A549 (cell line): ENCODE measurements around the gene PRSS8.

Experiments used
- CBX2 ChIP-seq: fragments of 200-600 bp; sonication (generic); IDR thresholded peaks from 2 replicates; pipeline ENCODE4 v1.6.1; 2016; ENCODE audit warnings: low read depth, mild to moderate bottlenecking, borderline replicate concordance
- JUN ChIP-seq, 2 experiments: fragments of >200 bp; sonication (Bioruptor Twin); formaldehyde crosslinking; IDR thresholded peaks; 2 replicates in 1 of 2; 3 replicates in 1 of 2; pipeline ENCODE4 v1.6.1; 2016 to 2017
- KDM5A ChIP-seq: fragments of 200-600 bp; sonication (generic); IDR thresholded peaks from 2 replicates; pipeline ENCODE4 v1.6.1; 2016; ENCODE audit warnings: antibody characterized with exemption, mild to moderate bottlenecking
- MAFK ChIP-seq: fragments of 450-650 bp; IDR thresholded peaks from 2 replicates; pipeline ENCODE4 v1.6.1; 2014; ENCODE audit not compliant: partially characterized antibody
- MAZ ChIP-seq: fragments of 150-350 bp; IDR thresholded peaks from 2 replicates; pipeline ENCODE4 v1.6.1; 2014; ENCODE audit warnings: antibody characterized with exemption, low read depth, low read length, borderline replicate concordance
- RAD21 ChIP-seq, 2 experiments: fragments of >200 bp in 1 of 2; sonication (Bioruptor Twin) in 1 of 2; formaldehyde crosslinking in 1 of 2; IDR thresholded peaks in 1 of 2; conservative IDR thresholded peaks in 1 of 2; 2 replicates in 1 of 2; 3 replicates in 1 of 2; pipeline ENCODE4 v1.6.1; 2012 to 2018; ENCODE audit warnings: inconsistent platforms in 1 of 2
- RARB ChIP-seq: fragments of 250-450 bp; sonication (Bioruptor Pico); IDR thresholded peaks from 2 replicates; pipeline ENCODE4 v1.8.0; 2021; ENCODE audit warnings: mild to moderate bottlenecking, moderate library complexity
- SMC3 ChIP-seq: fragments of >200 bp; sonication (Bioruptor Twin); formaldehyde crosslinking; IDR thresholded peaks from 3 replicates; pipeline ENCODE4 v1.6.1; 2018; ENCODE audit warnings: inconsistent platforms
- TF ChIP-seq, protein P1 (sequence below): fragments of >200 bp; sonication (Bioruptor Twin); formaldehyde crosslinking; IDR thresholded peaks from 3 replicates; pipeline ENCODE4 v1.5.1; 2016
- TF ChIP-seq, protein P2 (sequence below): IDR thresholded peaks from 2 replicates; pipeline ENCODE4 v1.6.1; 2012
- TF ChIP-seq, protein P3 (sequence below): fragments of 450-650 bp; IDR thresholded peaks from 2 replicates; pipeline ENCODE4 v1.6.1; 2014; ENCODE audit warnings: antibody characterized with exemption

DNA sequence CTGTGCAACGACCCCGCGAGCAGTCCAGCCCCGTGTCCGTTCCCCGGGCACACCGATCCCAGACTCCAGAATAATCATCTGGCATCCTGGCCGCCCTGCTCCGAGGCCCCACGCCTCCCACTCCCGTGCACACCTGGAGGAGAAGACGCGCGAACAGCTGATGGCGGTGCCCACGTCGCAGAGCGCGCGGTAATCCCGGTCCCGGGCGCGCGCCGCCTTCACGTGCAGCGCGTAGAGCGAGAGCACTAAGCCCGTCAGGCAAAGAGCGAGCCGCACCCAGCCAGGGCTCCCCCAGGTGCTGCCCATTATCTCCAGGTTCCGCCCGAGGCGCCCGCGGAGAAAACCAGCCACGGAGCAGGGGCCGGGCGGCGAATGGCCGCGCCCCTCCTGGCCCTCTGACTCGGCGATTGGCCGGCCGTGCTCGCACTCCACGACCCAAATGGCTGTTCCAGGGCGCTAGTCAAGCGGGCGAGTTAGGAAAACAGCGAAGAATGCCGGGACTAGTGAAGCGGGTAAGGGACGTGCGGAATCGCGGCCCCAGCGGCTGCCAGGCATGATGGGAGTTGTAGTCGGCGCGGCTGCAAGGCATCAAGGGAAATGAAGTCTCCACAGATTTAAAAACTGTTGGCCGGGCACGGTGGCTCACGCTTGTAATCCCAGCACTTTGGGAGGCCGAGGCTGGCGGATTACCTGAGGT, 41.0 kb downstream of the PRSS8 start, which contains the start of gene VKORC1:
- TF ChIP-seq MAFK (no peak), CBX2 (no peak), JUN (IDR thresholded peaks at IDR 0.05) (peak in 1 of 2 experiments; percentile 48; a peak in 2 of 5 replicates), RAD21 (conservative IDR thresholded peaks at IDR 0.05 in 1 of 2, IDR thresholded peaks at IDR 0.05 in 1 of 2) (no peak), KDM5A (no peak), RARB (CRISPR knock-in tag) (no peak), SMC3 (no peak), MAZ (no peak)
- TF ChIP-seq, protein P1, sequence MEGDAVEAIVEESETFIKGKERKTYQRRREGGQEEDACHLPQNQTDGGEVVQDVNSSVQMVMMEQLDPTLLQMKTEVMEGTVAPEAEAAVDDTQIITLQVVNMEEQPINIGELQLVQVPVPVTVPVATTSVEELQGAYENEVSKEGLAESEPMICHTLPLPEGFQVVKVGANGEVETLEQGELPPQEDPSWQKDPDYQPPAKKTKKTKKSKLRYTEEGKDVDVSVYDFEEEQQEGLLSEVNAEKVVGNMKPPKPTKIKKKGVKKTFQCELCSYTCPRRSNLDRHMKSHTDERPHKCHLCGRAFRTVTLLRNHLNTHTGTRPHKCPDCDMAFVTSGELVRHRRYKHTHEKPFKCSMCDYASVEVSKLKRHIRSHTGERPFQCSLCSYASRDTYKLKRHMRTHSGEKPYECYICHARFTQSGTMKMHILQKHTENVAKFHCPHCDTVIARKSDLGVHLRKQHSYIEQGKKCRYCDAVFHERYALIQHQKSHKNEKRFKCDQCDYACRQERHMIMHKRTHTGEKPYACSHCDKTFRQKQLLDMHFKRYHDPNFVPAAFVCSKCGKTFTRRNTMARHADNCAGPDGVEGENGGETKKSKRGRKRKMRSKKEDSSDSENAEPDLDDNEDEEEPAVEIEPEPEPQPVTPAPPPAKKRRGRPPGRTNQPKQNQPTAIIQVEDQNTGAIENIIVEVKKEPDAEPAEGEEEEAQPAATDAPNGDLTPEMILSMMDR = no peak
- TF ChIP-seq, protein P2, sequence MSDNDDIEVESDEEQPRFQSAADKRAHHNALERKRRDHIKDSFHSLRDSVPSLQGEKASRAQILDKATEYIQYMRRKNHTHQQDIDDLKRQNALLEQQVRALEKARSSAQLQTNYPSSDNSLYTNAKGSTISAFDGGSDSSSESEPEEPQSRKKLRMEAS = peak; percentile 59
- TF ChIP-seq, protein P3, sequence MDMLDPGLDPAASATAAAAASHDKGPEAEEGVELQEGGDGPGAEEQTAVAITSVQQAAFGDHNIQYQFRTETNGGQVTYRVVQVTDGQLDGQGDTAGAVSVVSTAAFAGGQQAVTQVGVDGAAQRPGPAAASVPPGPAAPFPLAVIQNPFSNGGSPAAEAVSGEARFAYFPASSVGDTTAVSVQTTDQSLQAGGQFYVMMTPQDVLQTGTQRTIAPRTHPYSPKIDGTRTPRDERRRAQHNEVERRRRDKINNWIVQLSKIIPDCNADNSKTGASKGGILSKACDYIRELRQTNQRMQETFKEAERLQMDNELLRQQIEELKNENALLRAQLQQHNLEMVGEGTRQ = no peak
